ENCODE results near the gene PLXNB1. TPM values are rescaled to one million over a fixed set of nuclear protein-coding genes. Genes with fewer than 3 reads are reported as not detected.

Gene PLXNB1
- total and polyA plus RNA-seq, 7 experiments from 2014 or later, result 0.79 to 3.3 (median 2.7) TPM; not detected in 2

DNA sequence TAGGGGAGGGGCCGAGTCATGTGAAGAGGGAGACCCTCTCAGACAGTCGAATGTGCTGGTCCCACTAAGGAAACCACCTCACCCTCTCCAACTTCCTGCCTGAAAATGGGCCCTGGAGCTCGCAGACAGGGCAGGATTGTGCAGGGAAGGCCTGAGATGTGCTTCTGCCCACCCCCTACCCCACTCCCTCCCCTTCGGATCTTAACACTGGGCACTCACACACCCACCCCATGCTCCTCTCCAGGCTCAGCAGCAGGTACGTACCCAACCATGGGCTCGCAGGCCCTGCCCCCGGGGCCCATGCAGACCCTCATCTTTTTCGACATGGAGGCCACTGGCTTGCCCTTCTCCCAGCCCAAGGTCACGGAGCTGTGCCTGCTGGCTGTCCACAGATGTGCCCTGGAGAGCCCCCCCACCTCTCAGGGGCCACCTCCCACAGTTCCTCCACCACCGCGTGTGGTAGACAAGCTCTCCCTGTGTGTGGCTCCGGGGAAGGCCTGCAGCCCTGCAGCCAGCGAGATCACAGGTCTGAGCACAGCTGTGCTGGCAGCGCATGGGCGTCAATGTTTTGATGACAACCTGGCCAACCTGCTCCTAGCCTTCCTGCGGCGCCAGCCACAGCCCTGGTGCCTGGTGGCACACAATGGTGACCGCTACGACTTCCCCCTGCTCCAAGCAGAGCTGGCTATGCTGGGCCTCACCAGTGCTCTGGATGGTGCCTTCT is 36.7 kb upstream of the PLXNB1 start:
- Mint-ChIP-seq H3K36me3 (peaks cover 0 to 41% (median 10%) of the 10 kb centered on the region in 5 donors), H3K27ac (peak overlapping the region; percentile 89 to 99 (median 95)), H3K4me1 (peaks cover 22 to 62% (median 53%) of the 10 kb centered on the region in 7 donors), H3K4me3 (peak overlapping the region; percentile 87 to 98 (median 91)), H3K27me3 (no peaks in the 10 kb centered on the region), H3K9me3 (no peaks in the 10 kb centered on the region)
- intact Hi-C loops (cut with micrococcal nuclease), result loop anchor here (1.0 to 5.0 kb wide), 7 partner anchors 13 to 82 kb away; partner anchors contain the start of genes ATRIP (in 1 of the 2), CCDC51 (in 1 of the 2) and TMA7 (in 1 of the 2)
- Histone ChIP-seq H3K9me3 (ENCODE audit: control insufficient read depth in 2 of 3, low read length in 3 of 3) (no peaks in the 10 kb centered on the region), H3K27me3 (ENCODE audit: control insufficient read depth in 2 of 2, insufficient read depth in 2 of 2, low read length in 2 of 2) (no peaks in the 10 kb centered on the region), H3K4me1 (ENCODE audit: control insufficient read depth in 2 of 2, insufficient read depth in 2 of 2, low read length in 2 of 2) (peaks cover 49 to 58% of the 10 kb centered on the region in 2 donors), H3K36me3 (ENCODE audit: control insufficient read depth in 2 of 3, insufficient read depth in 3 of 3, low read length in 3 of 3) (peaks cover 0 to 35% (median 5%) of the 10 kb centered on the region in 3 experiments), H3K4me3 (ENCODE audit: low read length) (peak overlapping the region; percentile 87), H3K27ac (ENCODE audit: low read depth, low read length) (peak overlapping the region; percentile 95)
- ATAC-seq, result peak; percentile 28
- ChIA-PET CTCF (interaction anchor here (0.6 to 2.2 kb wide), 8 partner anchors 11 to 81 kb away, joined by 3 to 11 read pairs (median 3); partner anchors contain the start of genes CCDC51 and TMA7), POLR2A (interaction anchor here (0.6 to 3.3 kb wide), 16 partner anchors 8 to 694 kb away, joined by 3 to 29 read pairs (median 6); partner anchors contain the start of genes ATRIP, CCDC51, PFKFB4 and SHISA5)
- peak in 3 of 9 donors; percentile 26 to 47 (median 27) for DNase-seq

DNA sequence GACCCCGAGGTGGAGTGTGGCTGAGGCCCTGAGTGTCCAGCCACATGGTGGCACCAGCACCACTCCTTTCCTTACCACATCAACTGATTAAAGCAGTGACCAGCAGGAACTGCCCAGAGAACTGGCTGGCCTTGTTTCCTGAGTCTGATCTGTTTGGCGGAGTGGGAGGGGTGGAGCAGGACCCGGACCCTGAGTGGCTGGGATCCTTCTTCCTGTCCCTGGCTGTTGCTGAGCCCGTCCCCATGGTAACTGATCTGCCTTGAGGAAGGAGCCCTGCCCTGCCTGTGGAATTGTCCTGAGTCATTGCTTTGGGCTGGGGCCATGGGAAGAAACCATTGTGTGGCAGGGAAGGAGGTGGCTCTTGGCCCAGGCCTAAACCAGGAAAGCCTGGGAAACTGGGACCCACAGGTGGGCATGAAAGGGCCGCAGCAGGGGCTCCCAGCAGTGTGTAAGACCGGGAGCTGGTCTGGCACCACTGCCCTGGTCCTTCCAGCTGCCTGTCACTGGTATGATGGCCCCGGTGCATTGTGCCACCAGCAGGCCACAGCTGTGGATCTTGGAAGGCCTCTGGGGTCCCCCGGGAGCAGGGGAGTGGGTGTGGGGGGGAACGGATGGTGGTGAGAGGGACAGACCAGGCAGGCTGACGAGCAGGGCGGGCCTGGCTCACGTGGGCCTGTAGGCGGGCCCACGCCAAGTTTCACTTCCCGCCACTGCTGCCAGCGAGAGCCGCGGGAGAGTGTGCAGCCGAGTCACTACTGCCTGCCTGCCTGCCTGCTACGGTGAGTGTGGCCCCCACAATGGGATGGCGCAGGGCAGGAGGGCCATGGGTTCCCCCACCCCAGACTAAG is 35.9 kb upstream of the PLXNB1 start:
- no peaks in the 10 kb centered on the region for H3K27me3 Mint-ChIP-seq
- ATAC-seq, result peak; percentile 91
- Histone ChIP-seq H3K9me3 (ENCODE audit: control insufficient read depth in 2 of 3, low read length in 3 of 3) (no peaks in the 10 kb centered on the region), H3K4me3 (ENCODE audit: low read length) (peak overlapping the region; percentile 87), H3K27ac (ENCODE audit: low read depth, low read length) (peak overlapping the region; percentile 95), H3K36me3 (ENCODE audit: control insufficient read depth in 2 of 3, insufficient read depth in 3 of 3, low read length in 3 of 3) (peaks cover 0 to 43% (median 5%) of the 10 kb centered on the region in 3 experiments), H3K27me3 (ENCODE audit: control insufficient read depth in 2 of 2, insufficient read depth in 2 of 2, low read length in 2 of 2) (no peaks in the 10 kb centered on the region), H3K4me1 (ENCODE audit: control insufficient read depth in 2 of 2, insufficient read depth in 2 of 2, low read length in 2 of 2) (peaks cover 41 to 53% of the 10 kb centered on the region in 2 donors)
- intact Hi-C loops (cut with micrococcal nuclease), result loop anchor here (1.0 to 5.0 kb wide), 7 partner anchors 14 to 83 kb away; partner anchors contain the start of genes ATRIP (in 1 of the 2), CCDC51 (in 1 of the 2) and TMA7 (in 1 of the 2)
- peak overlapping the region; percentile 89 to 99 (median 95) for H3K27ac Mint-ChIP-seq
- ChIA-PET CTCF (interaction anchor here (0.6 to 2.2 kb wide), 5 partner anchors 14 to 77 kb away, joined by 3 to 11 read pairs (median 5); no protein-coding TSS in a partner anchor), POLR2A (interaction anchor here (0.5 to 3.3 kb wide), 16 partner anchors 9 to 251 kb away, joined by 3 to 29 read pairs (median 6); partner anchors contain the start of genes ATRIP, CCDC51, IP6K2 and PFKFB4)
- H3K36me3 Mint-ChIP-seq, result peaks cover 0 to 41% (median 10%) of the 10 kb centered on the region in 5 donors
- DNase-seq, result peak; percentile 64 to 84 (median 76)
- H3K9me3 Mint-ChIP-seq, result no peaks in the 10 kb centered on the region
- H3K4me1 Mint-ChIP-seq, result peaks cover 25 to 62% (median 57%) of the 10 kb centered on the region in 7 donors
- H3K4me3 Mint-ChIP-seq, result peak overlapping the region; percentile 87 to 98 (median 91)

DNA sequence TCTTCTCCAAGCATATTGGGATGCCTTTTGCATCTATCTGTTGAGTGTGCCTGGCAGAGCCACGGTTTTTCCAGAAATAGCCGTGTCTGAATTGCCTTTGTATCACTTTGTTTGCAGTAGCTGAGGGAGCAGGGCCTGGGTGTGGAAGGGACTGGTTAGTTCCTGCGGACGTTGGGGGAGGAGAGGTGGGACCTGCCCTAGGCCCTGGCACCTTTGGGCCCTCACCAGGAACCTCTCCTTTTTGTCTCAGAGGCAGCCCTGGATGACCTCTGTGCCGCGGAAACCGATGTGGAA is 35.3 kb upstream of the PLXNB1 start:
- Mint-ChIP-seq H3K27ac (peak overlapping the region; percentile 89 to 99 (median 95)), H3K27me3 (no peaks in the 10 kb centered on the region), H3K4me3 (peak overlapping the region; percentile 87 to 98 (median 91)), H3K36me3 (peaks cover 0 to 41% (median 10%) of the 10 kb centered on the region in 5 donors), H3K4me1 (peaks cover 26 to 59% (median 53%) of the 10 kb centered on the region in 7 donors), H3K9me3 (no peaks in the 10 kb centered on the region)
- CTCF ChIA-PET, result interaction anchor here (0.6 to 2.2 kb wide), 3 partner anchors 14 to 45 kb away, joined by 3 to 11 read pairs (median 6); no protein-coding TSS in a partner anchor
- peaks cover 35 to 47% of the 10 kb centered on the region in 2 donors for H3K4me1 ChIP-seq (ENCODE audit: control insufficient read depth in 2 of 2, insufficient read depth in 2 of 2, low read length in 2 of 2)
- POLR2A ChIA-PET, result interaction anchor here (0.5 to 2.5 kb wide), 6 partner anchors 9 to 223 kb away, joined by 3 to 14 read pairs (median 4); partner anchors contain the start of gene ATRIP
- peaks cover 3 to 47% (median 5%) of the 10 kb centered on the region in 3 experiments for H3K36me3 ChIP-seq (ENCODE audit: control insufficient read depth in 2 of 3, insufficient read depth in 3 of 3, low read length in 3 of 3)
- intact Hi-C loops (cut with micrococcal nuclease), result loop anchor here in 1 of 2 donors (5.0 kb wide), 1 partner anchor 82 kb away; no protein-coding TSS in a partner anchor
- H3K27ac ChIP-seq (ENCODE audit: low read depth, low read length), result peak overlapping the region; percentile 95
- DNase-seq, result no peak
- ATAC-seq, result no peak
- H3K4me3 ChIP-seq (ENCODE audit: low read length), result no peak overlapping the region
- no peaks in the 10 kb centered on the region for H3K9me3 ChIP-seq (ENCODE audit: control insufficient read depth in 2 of 3, low read length in 3 of 3)
- H3K27me3 ChIP-seq (ENCODE audit: control insufficient read depth in 2 of 2, insufficient read depth in 2 of 2, low read length in 2 of 2), result no peaks in the 10 kb centered on the region

DNA sequence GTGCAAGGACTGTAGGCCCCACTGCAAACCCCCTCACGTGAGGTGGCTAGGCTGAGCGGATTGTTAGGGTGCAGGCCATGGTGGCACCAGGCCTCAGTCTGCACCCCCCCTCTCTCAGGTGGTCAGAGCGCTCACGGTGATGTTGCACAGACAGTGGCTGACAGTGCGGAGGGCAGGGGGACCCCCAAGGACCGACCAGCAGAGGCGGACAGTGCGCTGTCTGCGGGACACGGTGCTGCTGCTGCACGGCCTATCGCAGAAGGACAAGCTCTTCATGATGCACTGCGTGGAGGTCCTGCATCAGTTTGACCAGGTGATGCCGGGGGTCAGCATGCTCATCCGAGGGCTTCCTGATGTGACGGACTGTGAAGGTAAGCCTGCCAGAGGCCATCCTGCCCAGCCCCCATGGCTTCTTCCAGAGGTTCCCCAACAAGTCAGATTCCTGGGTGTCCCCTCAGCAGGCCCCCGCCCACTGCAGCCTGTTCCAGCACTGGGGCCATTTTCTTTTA is 34.9 kb upstream of the PLXNB1 start:
- CTCF ChIA-PET, result interaction anchor here (0.8 to 2.2 kb wide), 4 partner anchors 9 to 29 kb away, joined by 3 to 11 read pairs (median 7); no protein-coding TSS in a partner anchor
- no peak overlapping the region for H3K4me3 ChIP-seq (ENCODE audit: low read length)
- H3K27me3 Mint-ChIP-seq, result no peaks in the 10 kb centered on the region
- H3K36me3 Mint-ChIP-seq, result peaks cover 0 to 38% (median 7%) of the 10 kb centered on the region in 5 donors
- peak overlapping the region; percentile 95 for H3K27ac ChIP-seq (ENCODE audit: low read depth, low read length)
- H3K4me1 Mint-ChIP-seq, result peaks cover 22 to 55% (median 49%) of the 10 kb centered on the region in 7 donors
- no peaks in the 10 kb centered on the region for H3K9me3 Mint-ChIP-seq
- peaks cover 5 to 47% (median 7%) of the 10 kb centered on the region in 3 experiments for H3K36me3 ChIP-seq (ENCODE audit: control insufficient read depth in 2 of 3, insufficient read depth in 3 of 3, low read length in 3 of 3)
- DNase-seq (no peak), ATAC-seq (no peak)
- H3K9me3 ChIP-seq (ENCODE audit: control insufficient read depth in 2 of 3, low read length in 3 of 3), result no peaks in the 10 kb centered on the region
- H3K4me1 ChIP-seq (ENCODE audit: control insufficient read depth in 2 of 2, insufficient read depth in 2 of 2, low read length in 2 of 2), result peaks cover 31 to 43% of the 10 kb centered on the region in 2 donors
- peak overlapping the region in 7 of 9 donors; percentile 89 to 99 (median 95) for H3K27ac Mint-ChIP-seq
- peak overlapping the region in 6 of 10 donors; percentile 7 to 94 (median 90) for H3K4me3 Mint-ChIP-seq
- intact Hi-C loops (cut with micrococcal nuclease), result loop anchor here in 1 of 2 donors (5.0 kb wide), 1 partner anchor 83 kb away; no protein-coding TSS in a partner anchor
- no peaks in the 10 kb centered on the region for H3K27me3 ChIP-seq (ENCODE audit: control insufficient read depth in 2 of 2, insufficient read depth in 2 of 2, low read length in 2 of 2)
- POLR2A ChIA-PET, result interaction anchor here (0.6 to 2.5 kb wide), 4 partner anchors 19 to 27 kb away, joined by 3 to 13 read pairs (median 4); partner anchors contain the start of gene ATRIP

DNA sequence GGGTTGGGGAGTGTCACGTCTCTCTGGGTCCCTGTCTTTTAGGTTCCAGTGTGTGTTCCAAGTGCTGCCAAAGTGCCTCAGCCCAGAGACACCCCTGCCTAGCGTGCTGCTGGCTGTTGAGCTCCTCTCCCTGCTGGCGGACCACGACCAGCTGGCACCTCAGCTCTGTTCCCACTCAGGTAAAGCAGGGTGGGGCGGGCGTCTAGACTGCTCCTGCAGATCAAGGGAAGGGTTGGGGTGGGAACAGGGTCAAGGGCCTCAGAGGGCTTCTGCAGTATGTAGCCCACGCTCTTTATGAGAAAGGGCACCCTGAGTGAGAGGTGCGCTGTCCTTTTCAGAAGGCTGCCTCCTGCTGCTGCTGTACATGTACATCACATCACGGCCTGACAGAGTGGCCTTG is 33.8 kb upstream of the PLXNB1 start:
- H3K9me3 ChIP-seq (ENCODE audit: control insufficient read depth in 2 of 3, low read length in 3 of 3), result no peaks in the 10 kb centered on the region
- H3K4me1 Mint-ChIP-seq, result peaks cover 16 to 44% (median 38%) of the 10 kb centered on the region in 7 donors
- no peak overlapping the region for H3K4me3 ChIP-seq (ENCODE audit: low read length)
- H3K4me1 ChIP-seq (ENCODE audit: control insufficient read depth in 2 of 2, insufficient read depth in 2 of 2, low read length in 2 of 2), result peaks cover 30 to 33% of the 10 kb centered on the region in 2 donors
- no peaks in the 10 kb centered on the region for H3K9me3 Mint-ChIP-seq
- no peak overlapping the region for H3K27ac ChIP-seq (ENCODE audit: low read depth, low read length)
- CTCF ChIA-PET, result interaction anchor here (1.2 to 1.7 kb wide), 3 partner anchors 10 to 84 kb away, joined by 3 to 9 read pairs (median 5); no protein-coding TSS in a partner anchor
- POLR2A ChIA-PET, result interaction anchor here (0.5 to 1.6 kb wide), 6 partner anchors 9 to 40 kb away, joined by 3 to 5 read pairs (median 3); partner anchors contain the start of genes ATRIP and SHISA5
- intact Hi-C loops (cut with micrococcal nuclease), result no loop called here
- H3K27me3 Mint-ChIP-seq, result no peaks in the 10 kb centered on the region
- DNase-seq (no peak), ATAC-seq (no peak)
- H3K4me3 Mint-ChIP-seq, result no peak overlapping the region
- H3K36me3 ChIP-seq (ENCODE audit: control insufficient read depth in 2 of 3, insufficient read depth in 3 of 3, low read length in 3 of 3), result peaks cover 5 to 47% (median 10%) of the 10 kb centered on the region in 3 experiments
- peak overlapping the region in 1 of 9 donors; percentile 56 for H3K27ac Mint-ChIP-seq
- peaks cover 0 to 30% (median 7%) of the 10 kb centered on the region in 5 donors for H3K36me3 Mint-ChIP-seq
- H3K27me3 ChIP-seq (ENCODE audit: control insufficient read depth in 2 of 2, insufficient read depth in 2 of 2, low read length in 2 of 2), result no peaks in the 10 kb centered on the region

All from naive thymus-derived CD4-positive, alpha-beta T cell (primary cell).